H1 (cell line): ENCODE data around the gene RIMS1. TPM values are rescaled to one million over a fixed set of nuclear protein-coding genes. Genes with fewer than 3 reads are reported as not detected.

ENCODE experiments used
- CEBPB ChIP-seq: IDR thresholded peaks from 2 replicates; pipeline ENCODE4 v1.6.1; 2012; ENCODE audit warnings: low read depth, low read length
- CTCF ChIP-seq, 3 experiments: IDR thresholded peaks; 1 replicate in 2 of 3; 2 replicates in 1 of 3; pipeline versions ENCODE4 v1.5.1 to v1.6.1; 2011; ENCODE audit warnings: low read length in 3 of 3, mild to moderate bottlenecking in 3 of 3, inconsistent platforms in 2 of 3, low read depth in 1 of 3, moderate library complexity in 1 of 3; ENCODE audit not compliant: insufficient read depth in 1 of 3; ENCODE audit errors: control extremely low read depth in 1 of 3
- EZH2 ChIP-seq: fragments of 200-600 bp; sonication (generic); IDR thresholded peaks from 2 replicates; pipeline ENCODE4 v1.7.1; 2012; ENCODE audit warnings: low read depth, mild to moderate bottlenecking, moderate library complexity, low read length, inconsistent platforms; ENCODE audit not compliant: severe bottlenecking
- KDM5A ChIP-seq: fragments of 200-600 bp; IDR thresholded peaks from 2 replicates; pipeline ENCODE4 v1.7.1; 2012; ENCODE audit warnings: mild to moderate bottlenecking, low read length, inconsistent platforms, mixed read lengths
- RBBP5 ChIP-seq: IDR thresholded peaks from 2 replicates; pipeline ENCODE4 v1.7.1; 2012; ENCODE audit warnings: low read depth, mild to moderate bottlenecking, inconsistent platforms, low read length, moderate library complexity, borderline replicate concordance
- SIX5 ChIP-seq: IDR thresholded peaks from 2 replicates; pipeline ENCODE4 v1.6.1; 2011; ENCODE audit warnings: mild to moderate bottlenecking, low read depth, low read length
- polyA plus RNA-seq, 7 experiments: library from polyadenylated mRNA; depleted of rRNA in 3 of 7; stranded (reverse) in 5 of 7; unstranded in 2 of 7; fragments of >200 nt in 5 of 7; fragments of 200-250 nt in 2 of 7; gene quantifications; 1 replicate in 5 of 7; 2 replicates in 1 of 7; 4 replicates in 1 of 7; pipeline versions ENCODE4 v1.2.1 to v1.2.3, GENCODE V29; 2011 to 2013; ENCODE audit warnings: missing spikeins in 2 of 7, mixed read lengths in 2 of 7
- total RNA-seq: library from RNA; stranded (reverse); fragmentation: NEBNext Ultra II Directional; extraction: Animal tissue kit (Norgen Biotek cat#: 25700); gene quantifications from 2 replicates; pipeline ENCODE4 v1.2.1, GENCODE V29; 2021

RIMS1 gene
- total and polyA plus RNA-seq, 2 of the 8 experiments (the other 6 are each of a cell fraction or from before 2014, with no cell fraction given) = 0.63 to 2.3 TPM

- no peak for TF ChIP-seq CTCF (IDR thresholded peaks at IDR 0.05; ENCODE audit: control extremely low read depth in 1 of 3, insufficient read depth in 1 of 3, low read depth in 1 of 3, low read length in 3 of 3)
- TF ChIP-seq KDM5A = no peak
- TF ChIP-seq EZH2 = no peak
- no peak for TF ChIP-seq CEBPB
- TF ChIP-seq SIX5 = no peak
- TF ChIP-seq RBBP5 = no peak
These were observed 462.6 kb downstream of the RIMS1 start (continued) for GRCh38 chr6:72348926-72349325.
